ENCODE measurements around the gene MED9. TPM values are rescaled to one million over a fixed set of nuclear protein-coding genes. Genes with fewer than 3 reads are reported as not detected.
A peak's percentile ranks its signal among the peaks of the same experiment; 100 is the strongest.

MED9 gene
- total RNA-seq, 1 donor from 2014 or later, result 19.3 TPM

DNA sequence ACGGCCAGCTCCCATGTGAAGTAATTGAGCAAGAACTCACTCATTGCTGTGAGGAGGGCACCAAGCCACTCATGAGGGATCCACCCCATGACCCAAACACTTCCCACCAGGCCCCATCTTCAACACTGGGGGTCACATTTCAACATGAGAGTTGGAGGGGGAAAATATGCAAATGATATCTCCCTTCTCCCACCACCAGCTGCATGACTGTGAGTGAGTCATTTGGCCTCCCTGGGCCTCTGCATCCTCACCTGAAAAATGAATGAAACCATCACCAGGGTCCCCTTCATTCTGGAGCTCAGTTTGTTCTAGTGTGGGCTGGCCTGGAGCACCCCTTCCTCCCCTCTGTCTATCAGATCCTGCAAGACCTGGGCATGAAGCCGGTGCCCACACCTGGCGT, 6.8 kb upstream of the MED9 start:
- Mint-ChIP-seq H3K27ac (no peak overlapping the region), H3K36me3 (no peaks in the 10 kb centered on the region), H3K4me1 (ENCODE audit: unreplicated experiment) (no peaks in the 10 kb centered on the region), H3K27me3 (peaks cover 63% of the 10 kb centered on the region), H3K9me3 (no peaks in the 10 kb centered on the region), H3K4me3 (no peak overlapping the region)
- DNase-seq (ENCODE audit: extremely low spot score, unreplicated experiment), result no peak
- TF ChIP-seq, protein P1, sequence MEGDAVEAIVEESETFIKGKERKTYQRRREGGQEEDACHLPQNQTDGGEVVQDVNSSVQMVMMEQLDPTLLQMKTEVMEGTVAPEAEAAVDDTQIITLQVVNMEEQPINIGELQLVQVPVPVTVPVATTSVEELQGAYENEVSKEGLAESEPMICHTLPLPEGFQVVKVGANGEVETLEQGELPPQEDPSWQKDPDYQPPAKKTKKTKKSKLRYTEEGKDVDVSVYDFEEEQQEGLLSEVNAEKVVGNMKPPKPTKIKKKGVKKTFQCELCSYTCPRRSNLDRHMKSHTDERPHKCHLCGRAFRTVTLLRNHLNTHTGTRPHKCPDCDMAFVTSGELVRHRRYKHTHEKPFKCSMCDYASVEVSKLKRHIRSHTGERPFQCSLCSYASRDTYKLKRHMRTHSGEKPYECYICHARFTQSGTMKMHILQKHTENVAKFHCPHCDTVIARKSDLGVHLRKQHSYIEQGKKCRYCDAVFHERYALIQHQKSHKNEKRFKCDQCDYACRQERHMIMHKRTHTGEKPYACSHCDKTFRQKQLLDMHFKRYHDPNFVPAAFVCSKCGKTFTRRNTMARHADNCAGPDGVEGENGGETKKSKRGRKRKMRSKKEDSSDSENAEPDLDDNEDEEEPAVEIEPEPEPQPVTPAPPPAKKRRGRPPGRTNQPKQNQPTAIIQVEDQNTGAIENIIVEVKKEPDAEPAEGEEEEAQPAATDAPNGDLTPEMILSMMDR (conservative IDR thresholded peaks at IDR 0.05), result no peak

DNA sequence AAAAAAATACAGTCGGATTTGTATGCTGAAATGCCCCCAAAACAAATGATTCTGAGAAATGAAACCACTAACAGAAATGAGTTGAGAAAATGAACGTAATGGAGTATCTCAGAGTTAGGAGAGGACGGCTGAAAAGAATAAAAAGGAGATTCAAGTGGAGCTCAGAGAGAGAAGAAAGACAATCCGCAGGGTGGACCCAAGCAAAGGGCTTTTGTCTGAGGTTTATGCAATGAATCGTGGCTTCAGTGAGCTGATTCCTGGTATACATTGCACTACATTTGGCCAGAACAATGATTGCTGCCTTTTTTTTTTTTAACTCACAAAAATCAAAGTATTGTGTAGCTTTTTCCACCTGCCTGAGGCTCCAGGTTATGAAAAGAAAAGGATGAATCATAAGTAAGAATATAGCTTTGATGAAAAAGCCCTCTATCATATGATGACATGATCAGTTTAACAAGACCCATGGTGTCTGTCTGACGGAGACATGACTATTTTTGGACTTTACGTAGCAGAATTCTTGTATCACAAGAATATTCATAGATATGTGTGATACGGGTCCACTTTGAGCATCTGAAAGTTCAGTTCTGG, 4.4 kb upstream of the MED9 start:
- Mint-ChIP-seq H3K4me3 (no peak overlapping the region), H3K27me3 (peaks cover 53% of the 10 kb centered on the region), H3K36me3 (peaks cover 3% of the 10 kb centered on the region), H3K4me1 (ENCODE audit: unreplicated experiment) (peaks cover 3% of the 10 kb centered on the region), H3K9me3 (no peaks in the 10 kb centered on the region), H3K27ac (peak overlapping the region; percentile 52)
- no peak for DNase-seq (ENCODE audit: extremely low spot score, unreplicated experiment)
- TF ChIP-seq, protein P1 (conservative IDR thresholded peaks at IDR 0.05), result no peak

DNA sequence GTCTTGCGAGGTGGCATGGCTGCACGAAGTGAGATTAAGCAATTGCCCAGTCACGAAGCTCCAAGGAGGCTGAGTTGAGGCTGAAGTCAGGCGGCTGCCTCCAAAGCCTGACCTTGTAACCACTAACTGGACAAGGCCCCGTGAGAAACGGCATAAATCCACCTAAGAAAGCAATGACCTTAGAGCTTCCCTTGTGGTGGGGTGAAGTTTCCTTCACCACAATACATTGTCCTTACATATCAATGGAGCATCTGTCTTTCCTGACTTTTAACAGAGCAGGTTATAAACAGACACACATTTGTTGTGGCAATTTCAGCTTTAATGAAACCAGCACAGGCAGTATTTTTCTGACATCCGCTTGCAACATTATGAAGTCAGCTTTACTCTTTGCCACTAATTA, 2.5 kb upstream of the MED9 start:
- no peak for DNase-seq (ENCODE audit: extremely low spot score, unreplicated experiment)
- TF ChIP-seq, protein P1 (conservative IDR thresholded peaks at IDR 0.05), result no peak
- H3K4me3 Mint-ChIP-seq, result no peak overlapping the region
- H3K36me3 Mint-ChIP-seq, result peaks cover 4% of the 10 kb centered on the region
- H3K27me3 Mint-ChIP-seq, result peaks cover 40% of the 10 kb centered on the region
- H3K4me1 Mint-ChIP-seq (ENCODE audit: unreplicated experiment), result peaks cover 5% of the 10 kb centered on the region
- no peak overlapping the region for H3K27ac Mint-ChIP-seq
- no peaks in the 10 kb centered on the region for H3K9me3 Mint-ChIP-seq

DNA sequence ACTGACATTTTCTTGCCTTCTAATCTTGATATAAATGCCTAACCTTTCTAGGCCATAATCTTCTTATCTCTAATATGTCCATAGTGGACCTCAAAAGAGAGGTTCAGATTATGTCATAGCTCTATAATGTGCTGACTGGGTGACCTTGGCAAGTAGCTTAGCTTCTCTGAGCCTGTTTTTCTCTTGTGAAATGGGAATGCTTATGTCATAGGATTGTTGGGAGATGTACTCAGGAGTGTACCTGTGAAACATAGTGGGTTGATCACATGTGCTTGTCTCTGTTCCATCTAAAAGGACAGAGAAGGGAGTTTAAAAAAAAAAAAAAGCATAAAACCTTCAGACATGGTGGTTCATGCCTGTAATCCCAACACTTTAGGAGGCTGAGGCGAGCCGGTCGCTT, 2.4 kb downstream of the MED9 start:
- H3K4me1 Mint-ChIP-seq (ENCODE audit: unreplicated experiment), result peaks cover 9% of the 10 kb centered on the region
- peaks cover 4% of the 10 kb centered on the region for H3K36me3 Mint-ChIP-seq
- H3K4me3 Mint-ChIP-seq, result peak overlapping the region; percentile 69
- DNase-seq (ENCODE audit: extremely low spot score, unreplicated experiment), result no peak
- TF ChIP-seq, protein P1 (conservative IDR thresholded peaks at IDR 0.05), result no peak
- peak overlapping the region; percentile 41 for H3K27ac Mint-ChIP-seq
- no peaks in the 10 kb centered on the region for H3K9me3 Mint-ChIP-seq
- H3K27me3 Mint-ChIP-seq, result peaks cover 5% of the 10 kb centered on the region

DNA sequence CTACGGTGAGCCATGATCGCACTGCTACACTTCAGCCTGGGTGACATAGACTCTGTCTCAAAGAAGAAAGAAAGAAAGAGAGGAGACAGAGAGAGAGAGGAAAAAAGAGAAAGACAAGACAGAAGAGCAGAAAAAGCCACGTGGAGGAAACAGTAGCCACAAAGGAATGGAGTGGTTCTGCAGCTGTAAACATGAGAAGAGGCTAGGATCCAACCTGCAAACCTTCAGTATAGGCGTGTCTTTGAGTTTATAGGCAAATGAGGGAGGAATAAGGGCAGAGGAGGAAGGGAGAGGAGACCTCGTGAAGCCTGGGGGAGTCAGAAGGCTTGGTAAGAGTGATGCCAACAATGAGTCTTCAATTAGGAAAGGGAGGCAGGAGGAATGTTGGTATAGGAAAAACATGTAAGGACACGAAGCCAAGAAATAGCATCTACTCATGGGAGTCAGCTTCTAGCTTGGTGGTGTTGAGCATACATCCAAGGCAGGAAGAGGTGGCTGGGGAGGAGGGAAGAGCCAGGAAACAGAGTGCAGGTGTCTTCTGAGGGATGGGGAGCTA, 3.9 kb downstream of the MED9 start:
- TF ChIP-seq, protein P1 (conservative IDR thresholded peaks at IDR 0.05), result no peak
- Mint-ChIP-seq H3K27ac (no peak overlapping the region), H3K4me1 (ENCODE audit: unreplicated experiment) (peaks cover 14% of the 10 kb centered on the region), H3K4me3 (no peak overlapping the region), H3K36me3 (peaks cover 10% of the 10 kb centered on the region), H3K9me3 (no peaks in the 10 kb centered on the region), H3K27me3 (peaks cover under 1% of the 10 kb centered on the region)
- no peak for DNase-seq (ENCODE audit: extremely low spot score, unreplicated experiment)
